IMR-90 (cell line): ENCODE results near the gene TMEM131L.

Experiments used
- CEBPB ChIP-seq: IDR thresholded peaks from 2 replicates; pipeline ENCODE4 v1.6.1; 2012; ENCODE audit warnings: low read depth, low read length, improper control_type of control experiment
- CHD1 ChIP-seq: IDR thresholded peaks from 2 replicates; pipeline ENCODE4 v1.6.1; 2012; ENCODE audit warnings: low read depth, low read length, improper control_type of control experiment
- MAFK ChIP-seq: IDR thresholded peaks from 2 replicates; pipeline ENCODE4 v1.6.1; 2012; ENCODE audit warnings: low read depth, low read length, improper control_type of control experiment
- POLR2A ChIP-seq: IDR thresholded peaks from 2 replicates; pipeline ENCODE4 v1.6.1; 2012; ENCODE audit warnings: mild to moderate bottlenecking, low read depth, low read length
- RAD21 ChIP-seq: IDR thresholded peaks from 2 replicates; pipeline ENCODE4 v1.6.1; 2012; ENCODE audit warnings: low read length, improper control_type of control experiment
- RFX5 ChIP-seq: IDR thresholded peaks from 2 replicates; pipeline ENCODE4 v1.8.0; 2012; ENCODE audit warnings: low read depth, mild to moderate bottlenecking, low read length, moderate library complexity
- TF ChIP-seq, protein P1 (sequence below): conservative IDR thresholded peaks from 2 replicates; pipeline ENCODE4 v1.5.1; 2012; ENCODE audit warnings: mild to moderate bottlenecking, low read depth, low read length, improper control_type of control experiment
- TF ChIP-seq, protein P2 (sequence below): fragments of 150-350 bp; IDR thresholded peaks from 2 replicates; pipeline ENCODE4 v1.6.1; 2016; ENCODE audit warnings: low read depth, mild to moderate bottlenecking, low read length, moderate library complexity, borderline replicate concordance

DNA sequence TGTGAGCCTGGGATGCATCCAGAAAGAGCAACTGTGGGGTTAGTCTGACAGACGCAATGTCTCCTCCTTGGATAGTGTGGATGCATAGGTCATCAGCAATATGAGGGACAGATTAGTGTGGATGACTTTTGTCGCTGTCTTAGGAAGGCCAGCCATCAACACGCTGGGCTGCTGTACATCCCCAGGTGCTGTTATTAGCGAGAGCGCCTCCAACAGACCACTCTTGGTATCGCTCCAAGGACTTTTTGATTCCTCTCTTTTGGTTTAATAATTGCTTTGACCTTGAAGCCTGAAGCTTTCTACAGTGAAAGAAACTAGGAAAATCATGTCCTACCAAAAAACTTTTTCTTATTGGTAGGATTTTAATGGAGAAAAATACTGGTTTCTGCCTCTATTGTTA lies 76.7 kb downstream of the TMEM131L start:
- TF ChIP-seq RAD21 = no peak
- TF ChIP-seq, protein P1, sequence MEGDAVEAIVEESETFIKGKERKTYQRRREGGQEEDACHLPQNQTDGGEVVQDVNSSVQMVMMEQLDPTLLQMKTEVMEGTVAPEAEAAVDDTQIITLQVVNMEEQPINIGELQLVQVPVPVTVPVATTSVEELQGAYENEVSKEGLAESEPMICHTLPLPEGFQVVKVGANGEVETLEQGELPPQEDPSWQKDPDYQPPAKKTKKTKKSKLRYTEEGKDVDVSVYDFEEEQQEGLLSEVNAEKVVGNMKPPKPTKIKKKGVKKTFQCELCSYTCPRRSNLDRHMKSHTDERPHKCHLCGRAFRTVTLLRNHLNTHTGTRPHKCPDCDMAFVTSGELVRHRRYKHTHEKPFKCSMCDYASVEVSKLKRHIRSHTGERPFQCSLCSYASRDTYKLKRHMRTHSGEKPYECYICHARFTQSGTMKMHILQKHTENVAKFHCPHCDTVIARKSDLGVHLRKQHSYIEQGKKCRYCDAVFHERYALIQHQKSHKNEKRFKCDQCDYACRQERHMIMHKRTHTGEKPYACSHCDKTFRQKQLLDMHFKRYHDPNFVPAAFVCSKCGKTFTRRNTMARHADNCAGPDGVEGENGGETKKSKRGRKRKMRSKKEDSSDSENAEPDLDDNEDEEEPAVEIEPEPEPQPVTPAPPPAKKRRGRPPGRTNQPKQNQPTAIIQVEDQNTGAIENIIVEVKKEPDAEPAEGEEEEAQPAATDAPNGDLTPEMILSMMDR = no peak
- TF ChIP-seq, protein P2, sequence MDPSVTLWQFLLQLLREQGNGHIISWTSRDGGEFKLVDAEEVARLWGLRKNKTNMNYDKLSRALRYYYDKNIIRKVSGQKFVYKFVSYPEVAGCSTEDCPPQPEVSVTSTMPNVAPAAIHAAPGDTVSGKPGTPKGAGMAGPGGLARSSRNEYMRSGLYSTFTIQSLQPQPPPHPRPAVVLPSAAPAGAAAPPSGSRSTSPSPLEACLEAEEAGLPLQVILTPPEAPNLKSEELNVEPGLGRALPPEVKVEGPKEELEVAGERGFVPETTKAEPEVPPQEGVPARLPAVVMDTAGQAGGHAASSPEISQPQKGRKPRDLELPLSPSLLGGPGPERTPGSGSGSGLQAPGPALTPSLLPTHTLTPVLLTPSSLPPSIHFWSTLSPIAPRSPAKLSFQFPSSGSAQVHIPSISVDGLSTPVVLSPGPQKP = no peak
- TF ChIP-seq CEBPB = no peak
- no peak for TF ChIP-seq MAFK
- TF ChIP-seq CHD1 = no peak
- TF ChIP-seq POLR2A = no peak
- TF ChIP-seq RFX5 = no peak
